MCF 10A (cell line): ENCODE results near the gene SORBS2. TPM values are rescaled to one million over a fixed set of nuclear protein-coding genes. Genes with fewer than 3 reads are reported as not detected.
A peak's percentile ranks its signal among the peaks of the same experiment; 100 is the strongest.

Source experiments
- BruUV-seq: library from RNA; stranded (reverse); fragments of 400-500 nt; replicated peaks from 2 replicates; lab custom pipeline; 2021; lab: Mats Ljungman, UMichigan
- CTCF ChIA-PET: fragments of 300-600 bp; sonication (Branson Sonifier 250); formaldehyde crosslinking; extraction: SDS; loops from one replicate; lab custom pipeline; 2021; ENCODE audit warnings: antibody characterized with exemption, inconsistent platforms; lab: Yijun Ruan, JAX
- POLR2A ChIA-PET: fragments of 300-600, 350-650 bp; sonication (Branson Sonifier 250); formaldehyde crosslinking; extraction: SDS; loops from one replicate; lab custom pipeline; 2020; ENCODE audit warnings: antibody characterized with exemption, inconsistent platforms; lab: Yijun Ruan, JAX
- DNase-seq: peaks from one replicate; pipeline ENCODE4 v3.0.0-alpha.2; 2018; ENCODE audit not compliant: unreplicated experiment
- H3K27ac Mint-ChIP-seq: one replicate; pipeline ENCODE4 v1.8.0; 2022; ENCODE audit warnings: mild to moderate bottlenecking, low read depth, mixed read lengths; ENCODE audit not compliant: unreplicated experiment
- H3K27me3 Mint-ChIP-seq: one replicate; pipeline ENCODE4 v1.8.0; 2022; ENCODE audit warnings: mixed read lengths; ENCODE audit not compliant: insufficient read depth, unreplicated experiment
- H3K36me3 Mint-ChIP-seq: one replicate; pipeline ENCODE4 v1.8.0; 2022; ENCODE audit warnings: mild to moderate bottlenecking, moderate library complexity, mixed read lengths; ENCODE audit not compliant: insufficient read depth, unreplicated experiment
- H3K4me1 Mint-ChIP-seq: one replicate; pipeline ENCODE4 v1.8.0; 2022; ENCODE audit warnings: mixed read lengths; ENCODE audit not compliant: insufficient read depth, unreplicated experiment
- H3K4me3 Mint-ChIP-seq: one replicate; pipeline ENCODE4 v1.8.0; 2022; ENCODE audit warnings: mild to moderate bottlenecking, moderate library complexity, mixed read lengths; ENCODE audit not compliant: unreplicated experiment
- H3K9me3 Mint-ChIP-seq: one replicate; pipeline ENCODE4 v1.8.0; 2022; ENCODE audit warnings: mixed read lengths; ENCODE audit not compliant: unreplicated experiment
- CTCF ChIP-seq: fragments of 200-600 bp; IDR thresholded peaks from one replicate; pipeline ENCODE4 v1.8.0; 2022; ENCODE audit warnings: antibody characterized with exemption, mild to moderate bottlenecking; ENCODE audit not compliant: unreplicated experiment
- intact Hi-C: fragments of 100-400 bp; cut with micrococcal nuclease; formaldehyde crosslinking; loops from 2 replicates; pipeline ENCODE4 v1.14.1; 2022
- total RNA-seq: library from RNA; stranded (reverse); gene quantifications from 2 replicates; pipeline ENCODE4 v1.2.3, GENCODE V29; 2022

Gene SORBS2
- total RNA-seq, 1 experiment from 2014 or later, result 19.3 TPM

- no TSS peak for BruUV-seq
- no peaks in the 10 kb centered on the region for H3K9me3 Mint-ChIP-seq
- no peak overlapping the region for H3K27ac Mint-ChIP-seq
- DNase-seq, result no peak
- H3K4me3 Mint-ChIP-seq, result peak overlapping the region; percentile 77
- ChIA-PET POLR2A (interaction anchor here (0.9 to 4.4 kb wide), 6 partner anchors 19 to 168 kb away, joined by 3 to 52 read pairs (median 6); no protein-coding TSS in a partner anchor), CTCF (interaction anchor here (0.6 to 1.1 kb wide), 2 partner anchors 231 to 1641 kb away, joined by 5 read pairs; no protein-coding TSS in a partner anchor)
- H3K4me1 Mint-ChIP-seq, result peaks cover 13% of the 10 kb centered on the region
- intact Hi-C loops, result no loop called here
- no peak for TF ChIP-seq CTCF
- H3K27me3 Mint-ChIP-seq, result no peaks in the 10 kb centered on the region
- peaks cover 4% of the 10 kb centered on the region for H3K36me3 Mint-ChIP-seq
These were observed 2.9 kb downstream of the SORBS2 start for GRCh38 chr4:185809121-185809520.

GRCh38 chr4:185805979-185806378, 6.0 kb downstream of the SORBS2 start:
- ChIA-PET CTCF (no interaction called here), POLR2A (no interaction called here)
- H3K4me1 Mint-ChIP-seq, result no peaks in the 10 kb centered on the region
- H3K27me3 Mint-ChIP-seq, result no peaks in the 10 kb centered on the region
- BruUV-seq, result no TSS peak
- DNase-seq, result no peak
- H3K4me3 Mint-ChIP-seq, result no peak overlapping the region
- intact Hi-C loops, result no loop called here
- H3K36me3 Mint-ChIP-seq, result no peaks in the 10 kb centered on the region
- TF ChIP-seq CTCF, result no peak
- no peaks in the 10 kb centered on the region for H3K9me3 Mint-ChIP-seq
- no peak overlapping the region for H3K27ac Mint-ChIP-seq

- Mint-ChIP-seq H3K9me3 (no peaks in the 10 kb centered on the region), H3K27ac (no peak overlapping the region), H3K27me3 (no peaks in the 10 kb centered on the region), H3K4me1 (no peaks in the 10 kb centered on the region), H3K4me3 (no peak overlapping the region), H3K36me3 (no peaks in the 10 kb centered on the region)
- no peak for DNase-seq
- ChIA-PET POLR2A (interaction anchor here (1.0 to 1.1 kb wide), 2 partner anchors 32 to 222 kb away, joined by 3 to 5 read pairs; no protein-coding TSS in a partner anchor), CTCF (interaction anchor here (0.7 kb wide), 1 partner anchor 330 kb away, joined by 3 read pairs; no protein-coding TSS in a partner anchor)
- intact Hi-C loops, result no loop called here
- no peak for TF ChIP-seq CTCF
- BruUV-seq, result no TSS peak
These were observed 6.7 kb downstream of the SORBS2 start for GRCh38 chr4:185805262-185805802.

GRCh38 chr4:185803022-185803421, 9.0 kb downstream of the SORBS2 start:
- no peak overlapping the region for H3K4me3 Mint-ChIP-seq
- no peak overlapping the region for H3K27ac Mint-ChIP-seq
- no TSS peak for BruUV-seq
- no peaks in the 10 kb centered on the region for H3K27me3 Mint-ChIP-seq
- no peaks in the 10 kb centered on the region for H3K9me3 Mint-ChIP-seq
- DNase-seq, result no peak
- TF ChIP-seq CTCF, result no peak
- intact Hi-C loops, result no loop called here
- POLR2A ChIA-PET, result interaction anchor here (1.0 kb wide), 1 partner anchor 12 kb away, joined by 3 read pairs; no protein-coding TSS in a partner anchor
- CTCF ChIA-PET, result no interaction called here
- no peaks in the 10 kb centered on the region for H3K4me1 Mint-ChIP-seq
- H3K36me3 Mint-ChIP-seq, result no peaks in the 10 kb centered on the region
